NCI-H1694 (cell line): ENCODE data around the gene DCX.

Experiments
- DNase-seq: peaks from one replicate; lab custom pipeline; 2025; lab: John Stamatoyannopoulos, UW

Gene DCX

GRCh38 chrX:111411983-111412382 is at the start of gene DCX:
DCX (minus strand) TSS chrX:111412192; CDS start chrX:111410398, 1,794 bp downstream.
- DNase-seq, result peak; percentile 21

GRCh38 chrX:111460607-111461006 is 48.6 kb upstream of the DCX start:
- no peak for DNase-seq

DNA sequence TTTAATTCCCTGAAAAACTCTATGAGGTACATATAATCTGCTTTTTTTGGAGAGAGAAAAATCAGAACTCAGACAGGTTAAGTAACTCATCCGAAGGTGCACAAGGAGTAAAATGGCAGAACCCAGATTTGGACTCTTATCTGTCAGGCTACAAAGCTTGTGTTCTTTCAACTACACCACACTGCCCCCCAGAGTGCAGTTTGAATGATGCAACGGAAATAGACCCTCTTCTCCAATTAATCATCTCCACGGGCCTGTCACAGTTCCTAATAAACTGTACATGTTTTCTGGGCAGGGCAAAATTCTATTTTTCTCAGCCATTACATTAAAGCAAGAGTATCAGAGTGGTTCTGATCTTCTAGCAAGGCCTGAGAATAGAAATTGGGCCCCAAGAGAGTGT is 35.3 kb upstream of the DCX start:
- DNase-seq, result peak; percentile 60

GRCh38 chrX:111445485-111445884 is 33.5 kb upstream of the DCX start:
- peak; percentile 74 for DNase-seq

DNA sequence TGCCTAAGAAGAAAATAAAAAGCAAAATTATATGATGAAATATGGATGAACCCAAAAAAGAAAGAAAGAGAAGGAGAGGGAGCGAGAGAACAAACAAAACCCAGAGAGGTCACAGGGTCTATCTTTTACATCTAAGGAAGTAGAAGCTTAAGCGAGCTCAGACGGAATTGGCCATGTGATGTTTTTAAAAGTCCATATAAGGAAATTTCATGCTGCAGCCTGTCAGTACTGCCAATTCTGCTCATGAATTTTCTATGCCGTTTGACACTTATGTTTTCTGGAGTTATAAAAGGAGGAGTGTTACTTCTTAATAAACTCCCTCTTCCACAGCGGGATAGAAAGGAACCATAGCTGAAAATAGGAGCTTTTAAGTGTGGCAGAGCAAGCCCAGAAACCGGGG is 32.9 kb upstream of the DCX start:
- no peak for DNase-seq

GRCh38 chrX:111443946-111444345 is 32.0 kb upstream of the DCX start:
- no peak for DNase-seq

DNA sequence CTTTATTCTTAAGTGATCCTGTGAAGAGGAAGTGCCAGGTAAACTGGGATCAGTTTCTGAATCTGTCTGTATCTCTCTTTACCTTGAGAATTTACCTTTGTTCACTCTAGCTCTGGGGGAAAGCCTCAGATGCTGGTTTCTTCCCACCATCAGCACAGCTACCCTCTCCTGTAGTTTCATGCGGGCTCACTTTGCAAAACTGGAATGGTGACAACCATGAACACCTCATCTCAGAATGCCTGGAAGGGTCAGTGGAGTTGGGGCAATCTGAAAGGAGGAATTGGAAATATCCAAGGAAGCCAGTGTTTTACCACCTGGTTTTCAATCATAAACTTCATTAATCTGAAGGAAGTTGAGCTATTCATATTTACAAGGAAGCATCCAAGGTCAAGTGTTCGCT is 30.8 kb upstream of the DCX start:
- no peak for DNase-seq

DNA sequence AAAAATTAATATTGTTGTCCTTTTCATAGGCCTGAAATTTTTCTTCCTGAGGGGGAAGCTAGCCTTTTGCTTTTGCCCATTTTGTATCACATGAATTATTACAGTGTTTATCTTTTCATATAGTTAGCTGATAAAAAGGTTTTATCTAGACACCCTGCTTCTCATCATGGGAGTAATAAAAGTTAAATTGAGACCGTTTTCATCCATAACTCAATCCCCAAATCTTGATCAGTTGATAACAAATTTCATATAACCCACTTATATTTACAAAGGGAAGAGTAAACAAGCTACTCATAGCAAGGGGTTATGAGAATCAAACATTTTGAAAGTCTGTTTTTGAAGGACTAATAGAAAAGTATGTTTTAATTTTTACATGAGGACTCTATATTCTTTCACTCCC is 23.5 kb upstream of the DCX start:
- no peak for DNase-seq

DNA sequence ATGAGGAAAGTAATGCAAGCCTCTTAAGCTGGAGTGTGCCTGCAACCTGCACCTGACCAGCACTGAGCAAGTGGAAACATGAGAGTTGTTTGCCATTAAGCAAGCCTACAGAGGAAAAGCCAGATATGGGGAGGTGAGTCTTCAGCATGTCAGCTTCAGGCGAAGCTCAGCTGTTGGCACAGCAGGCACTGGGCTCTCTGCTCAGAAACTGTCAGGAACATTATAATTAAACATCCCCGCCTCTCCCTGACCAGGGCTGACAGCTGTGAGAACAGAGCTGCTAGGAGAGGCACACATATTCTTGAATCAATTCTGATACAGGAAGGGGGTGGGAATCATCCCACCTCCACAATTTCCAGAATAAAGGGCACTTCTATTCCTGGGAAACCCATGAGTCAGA is 19.0 kb upstream of the DCX start:
- DNase-seq, result peak; percentile 3

DNA sequence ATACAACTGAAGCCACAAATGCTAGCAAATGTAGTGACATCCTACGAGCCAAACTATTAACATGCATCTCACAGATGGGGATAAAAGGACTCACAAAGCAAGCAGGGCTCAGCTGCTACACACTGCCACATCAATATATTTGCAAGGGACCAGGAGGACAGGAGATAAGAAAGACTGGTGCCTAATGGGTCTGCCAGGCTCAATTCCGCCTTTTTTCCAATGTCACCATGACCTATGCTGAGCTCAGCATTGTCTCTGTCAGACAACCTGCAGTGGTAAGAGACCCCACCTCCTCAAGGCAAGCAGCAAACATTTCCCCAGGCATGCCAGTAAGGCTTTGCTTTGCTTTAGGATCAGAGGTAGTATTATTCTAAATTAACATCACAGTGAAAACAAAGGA is 435 bp downstream of the DCX start:
- DNase-seq, result peak; percentile 24

GRCh38 chrX:111410590-111411078 is 1.4 kb downstream of the DCX start:
- DNase-seq, result peak; percentile 9

GRCh38 chrX:111409326-111409725 is 2.7 kb downstream of the DCX start:
- DNase-seq, result no peak

DNA sequence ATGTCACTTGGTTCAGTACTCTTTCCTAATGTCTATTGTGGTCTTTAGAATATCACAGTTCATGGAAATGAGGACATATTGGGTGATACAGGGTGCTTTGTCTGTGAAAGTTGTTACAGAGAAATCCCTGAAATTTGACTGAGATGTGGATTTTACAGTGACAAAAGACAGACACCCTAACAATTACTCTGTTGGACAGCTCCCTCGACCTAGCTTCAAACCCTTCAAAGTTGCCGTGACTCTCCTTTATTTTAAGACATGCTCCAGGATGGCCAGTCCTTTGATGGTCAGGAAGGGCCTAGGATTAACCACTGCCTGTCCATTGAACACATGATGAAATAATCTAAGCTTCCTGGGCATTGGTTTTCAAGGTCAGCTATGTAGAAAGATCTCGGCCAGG is 4.0 kb downstream of the DCX start:
- no peak for DNase-seq

- no peak for DNase-seq
Measured at GRCh38 chrX:111402344-111402743, 9.6 kb downstream of the DCX start.

- no peak for DNase-seq
Measured at GRCh38 chrX:111395149-111395548, 16.8 kb downstream of the DCX start.

- no peak for DNase-seq
Measured at GRCh38 chrX:111394569-111394968, 17.4 kb downstream of the DCX start.

DNA sequence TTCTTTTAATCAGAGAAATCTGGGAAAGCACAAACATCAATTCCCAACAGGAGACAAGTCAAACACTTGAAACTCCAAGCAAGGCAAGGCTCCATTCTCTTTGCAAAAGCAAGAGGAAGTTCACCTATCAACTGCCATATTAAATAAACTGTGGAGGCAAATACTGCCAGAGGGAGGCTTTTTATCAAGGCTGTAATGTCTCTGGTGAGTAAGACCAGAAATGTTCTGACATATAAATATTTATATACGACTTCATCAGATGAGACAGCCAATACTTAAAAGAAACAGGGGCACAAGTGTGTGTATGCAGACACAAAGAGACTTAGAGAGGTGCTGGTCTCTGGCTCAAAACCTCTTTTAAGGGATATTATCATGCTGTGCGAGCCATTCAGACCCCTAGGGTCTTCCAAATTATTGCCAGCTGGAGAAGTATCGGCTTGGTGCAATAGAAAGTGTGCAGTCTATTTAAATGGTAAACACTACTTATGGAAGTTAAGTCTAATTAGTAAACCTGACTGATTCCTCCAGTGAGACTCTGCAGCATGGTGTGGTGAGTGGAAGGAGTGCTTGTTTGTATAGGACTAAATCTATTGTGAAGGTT is 24.4 kb downstream of the DCX start:
- no peak for DNase-seq

GRCh38 chrX:111386615-111387233 is 25.3 kb downstream of the DCX start:
- no peak for DNase-seq

GRCh38 chrX:111386077-111386476 is 25.9 kb downstream of the DCX start:
- DNase-seq, result no peak

DNA sequence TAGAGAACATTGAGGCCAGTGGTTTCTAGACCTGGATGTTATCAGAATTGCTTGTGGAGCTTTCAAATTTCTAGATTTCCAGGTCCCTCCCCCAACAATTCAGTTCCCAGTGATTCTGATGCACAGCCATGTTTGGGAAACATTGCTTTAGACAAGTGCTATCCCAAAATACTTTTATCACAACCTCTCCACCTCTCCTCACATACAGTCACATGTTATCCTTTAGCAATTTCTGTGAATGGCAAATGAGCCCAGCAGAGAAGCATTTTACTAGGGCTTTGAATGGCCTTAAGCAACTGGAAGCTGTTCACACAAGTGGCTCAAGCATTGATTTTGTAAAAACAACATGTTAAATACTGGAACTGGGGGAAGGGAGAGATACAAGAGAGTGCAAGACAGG is 29.7 kb downstream of the DCX start:
- no peak for DNase-seq

DNA sequence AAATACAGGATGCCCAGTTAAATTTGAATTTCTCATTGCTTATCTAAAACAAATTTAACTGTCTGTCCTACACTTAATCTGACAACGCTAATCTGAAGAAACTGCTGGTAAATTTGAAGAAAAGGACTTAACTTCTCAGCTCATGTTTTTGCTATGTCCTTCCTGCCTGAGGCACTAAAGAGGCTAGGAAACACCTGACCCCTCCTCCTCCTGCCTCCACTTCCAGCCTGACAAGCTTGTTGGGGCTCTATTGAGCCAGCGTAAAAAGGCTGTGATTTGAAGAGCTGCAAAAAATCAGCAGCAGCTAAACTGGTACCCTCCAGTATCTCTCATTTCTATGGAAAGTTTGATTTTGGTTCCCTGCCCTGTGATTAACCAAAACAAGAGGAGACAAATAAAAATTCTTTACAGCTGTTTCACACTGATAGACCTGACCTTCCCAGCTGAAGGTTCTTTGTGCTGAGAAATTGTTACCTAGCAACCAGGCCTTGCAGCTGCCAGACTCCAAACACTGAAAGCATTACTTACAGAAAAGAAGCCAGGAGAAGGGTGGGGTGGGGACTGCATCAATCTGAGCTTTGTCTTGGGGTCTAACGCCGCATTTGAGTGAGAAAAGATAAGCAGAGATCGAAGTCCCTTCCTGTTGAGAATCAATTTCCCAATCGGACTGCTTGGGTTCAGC is 35.0 kb downstream of the DCX start:
- DNase-seq, result no peak

GRCh38 chrX:111376486-111376885 is 35.5 kb downstream of the DCX start:
- no peak for DNase-seq

GRCh38 chrX:111375747-111376146 is 36.2 kb downstream of the DCX start:
- DNase-seq, result no peak
